Choroid plexus epithelial cell (primary cell): ENCODE measurements around the gene BEST1.

ENCODE experiments used
- DNase-seq: peaks from one replicate; pipeline ENCODE4 v3.0.0-alpha.2; 2010; ENCODE audit warnings: low read depth
- H3K4me3 ChIP-seq: 2 replicates; pipeline ENCODE4 v1.5.1; 2011; ENCODE audit warnings: low read depth, mild to moderate bottlenecking, control low read depth, low read length, moderate library complexity
- TF ChIP-seq, protein P1 (sequence below): conservative IDR thresholded peaks from 2 replicates; pipeline ENCODE4 v1.5.1; 2011; ENCODE audit warnings: low read depth, mild to moderate bottlenecking, control low read depth, inconsistent platforms, low read length, moderate library complexity

The BEST1 gene

DNA sequence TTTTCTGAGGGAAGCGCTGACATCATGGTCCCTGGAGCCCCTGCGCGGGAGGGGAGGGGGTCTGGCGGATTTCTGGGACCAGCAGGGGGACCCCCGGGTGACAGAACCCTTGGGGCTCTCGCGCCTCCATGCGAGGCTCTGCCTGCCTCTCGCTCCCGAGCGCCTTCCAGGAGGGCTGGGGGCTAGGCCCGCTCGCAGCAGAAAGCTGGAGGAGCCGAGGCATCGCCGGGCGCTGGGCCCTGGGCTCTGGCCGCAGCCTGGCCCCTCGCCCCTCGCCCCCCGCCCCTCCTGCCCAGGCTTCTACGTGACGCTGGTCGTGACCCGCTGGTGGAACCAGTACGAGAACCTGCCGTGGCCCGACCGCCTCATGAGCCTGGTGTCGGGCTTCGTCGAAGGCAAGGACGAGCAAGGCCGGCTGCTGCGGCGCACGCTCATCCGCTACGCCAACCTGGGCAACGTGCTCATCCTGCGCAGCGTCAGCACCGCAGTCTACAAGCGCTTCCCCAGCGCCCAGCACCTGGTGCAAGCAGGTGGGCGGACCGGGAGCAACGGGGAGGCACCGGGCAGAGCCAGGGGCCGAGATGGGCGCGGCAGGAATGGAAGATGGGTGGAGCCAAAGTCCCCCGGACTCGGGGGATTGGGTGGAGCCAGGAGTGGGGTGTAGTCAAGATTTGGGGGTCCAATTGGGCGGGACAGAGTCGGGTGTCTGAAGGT, 5.4 kb downstream of the BEST1 start:
- TF ChIP-seq, protein P1, sequence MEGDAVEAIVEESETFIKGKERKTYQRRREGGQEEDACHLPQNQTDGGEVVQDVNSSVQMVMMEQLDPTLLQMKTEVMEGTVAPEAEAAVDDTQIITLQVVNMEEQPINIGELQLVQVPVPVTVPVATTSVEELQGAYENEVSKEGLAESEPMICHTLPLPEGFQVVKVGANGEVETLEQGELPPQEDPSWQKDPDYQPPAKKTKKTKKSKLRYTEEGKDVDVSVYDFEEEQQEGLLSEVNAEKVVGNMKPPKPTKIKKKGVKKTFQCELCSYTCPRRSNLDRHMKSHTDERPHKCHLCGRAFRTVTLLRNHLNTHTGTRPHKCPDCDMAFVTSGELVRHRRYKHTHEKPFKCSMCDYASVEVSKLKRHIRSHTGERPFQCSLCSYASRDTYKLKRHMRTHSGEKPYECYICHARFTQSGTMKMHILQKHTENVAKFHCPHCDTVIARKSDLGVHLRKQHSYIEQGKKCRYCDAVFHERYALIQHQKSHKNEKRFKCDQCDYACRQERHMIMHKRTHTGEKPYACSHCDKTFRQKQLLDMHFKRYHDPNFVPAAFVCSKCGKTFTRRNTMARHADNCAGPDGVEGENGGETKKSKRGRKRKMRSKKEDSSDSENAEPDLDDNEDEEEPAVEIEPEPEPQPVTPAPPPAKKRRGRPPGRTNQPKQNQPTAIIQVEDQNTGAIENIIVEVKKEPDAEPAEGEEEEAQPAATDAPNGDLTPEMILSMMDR: no peak
- DNase-seq: peak; percentile 47
- H3K4me3 ChIP-seq: peak overlapping the region; percentile 56

DNA sequence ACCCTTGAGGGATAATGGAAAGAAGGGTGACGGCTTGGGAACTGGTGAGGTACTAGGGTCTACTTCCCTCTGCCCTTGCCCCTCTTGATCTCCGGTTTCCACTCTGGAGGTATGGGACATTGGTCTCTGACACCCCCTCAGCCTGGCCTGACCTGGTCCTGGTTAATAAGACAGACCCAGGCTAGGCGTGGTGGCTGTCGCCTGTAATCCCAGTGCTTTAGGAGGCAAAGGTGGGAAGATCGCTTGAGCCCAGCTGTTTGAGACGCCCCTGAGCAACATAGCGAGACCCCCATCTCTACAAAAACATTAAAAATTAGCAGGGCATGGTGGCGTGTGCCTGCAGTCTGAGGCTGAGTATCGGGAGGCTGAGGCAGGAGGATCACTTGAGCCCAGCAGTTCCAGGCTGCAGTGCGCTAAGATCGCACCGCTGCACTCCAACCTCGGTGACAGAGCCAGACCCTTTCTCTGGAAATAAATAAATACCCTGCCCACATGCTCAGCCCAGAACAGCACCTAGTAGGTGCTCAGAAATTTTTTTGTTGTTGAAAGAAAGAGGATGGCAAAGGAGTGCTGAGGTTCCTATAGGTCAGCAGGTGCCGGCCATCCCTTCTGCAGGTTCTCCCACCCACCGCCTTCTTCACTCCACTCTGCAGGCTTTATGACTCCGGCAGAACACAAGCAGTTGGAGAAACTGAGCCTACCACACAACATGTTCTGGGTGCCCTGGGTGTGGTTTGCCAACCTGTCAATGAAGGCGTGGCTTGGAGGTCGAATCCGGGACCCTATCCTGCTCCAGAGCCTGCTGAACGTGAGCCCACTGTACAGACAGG, 6.3 kb downstream of the BEST1 start:
- DNase-seq: no peak
- peak overlapping the region; percentile 56 for H3K4me3 ChIP-seq
- TF ChIP-seq, protein P1: no peak

DNA sequence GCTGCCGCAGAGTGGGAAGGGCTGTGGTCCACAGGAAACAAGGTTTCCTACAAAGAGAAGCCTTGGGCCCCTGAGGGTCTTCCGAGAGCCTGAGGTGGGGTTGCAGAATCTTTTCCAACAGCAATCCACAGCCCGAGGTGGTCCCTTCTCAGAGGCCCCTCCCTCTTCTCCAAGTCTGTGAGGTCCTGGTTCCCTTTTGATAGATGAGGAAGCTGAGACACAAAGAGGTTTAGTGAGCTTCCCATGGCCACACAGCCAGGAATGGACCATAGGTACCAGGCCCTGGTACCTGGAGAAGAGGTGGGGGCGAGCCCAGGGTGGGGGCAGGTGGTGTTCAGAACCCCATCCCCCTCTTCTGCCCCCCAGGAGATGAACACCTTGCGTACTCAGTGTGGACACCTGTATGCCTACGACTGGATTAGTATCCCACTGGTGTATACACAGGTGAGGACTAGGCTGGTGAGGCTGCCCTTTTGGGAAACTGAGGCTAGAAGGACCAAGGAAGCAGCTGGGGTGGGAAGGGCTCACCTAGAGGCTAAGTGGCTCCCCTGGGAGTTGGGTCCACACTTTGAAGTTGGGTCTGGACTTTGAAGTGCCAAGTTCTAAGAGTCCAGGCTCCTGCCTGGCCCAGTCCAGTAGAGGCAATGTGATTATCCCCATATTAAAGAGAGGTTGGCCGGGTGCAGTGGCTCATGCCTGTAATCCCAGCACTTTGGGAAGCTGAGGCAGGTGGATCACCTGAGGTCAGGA, 7.0 kb downstream of the BEST1 start:
- H3K4me3 ChIP-seq: no peak overlapping the region
- no peak for DNase-seq
- TF ChIP-seq, protein P1: no peak

DNA sequence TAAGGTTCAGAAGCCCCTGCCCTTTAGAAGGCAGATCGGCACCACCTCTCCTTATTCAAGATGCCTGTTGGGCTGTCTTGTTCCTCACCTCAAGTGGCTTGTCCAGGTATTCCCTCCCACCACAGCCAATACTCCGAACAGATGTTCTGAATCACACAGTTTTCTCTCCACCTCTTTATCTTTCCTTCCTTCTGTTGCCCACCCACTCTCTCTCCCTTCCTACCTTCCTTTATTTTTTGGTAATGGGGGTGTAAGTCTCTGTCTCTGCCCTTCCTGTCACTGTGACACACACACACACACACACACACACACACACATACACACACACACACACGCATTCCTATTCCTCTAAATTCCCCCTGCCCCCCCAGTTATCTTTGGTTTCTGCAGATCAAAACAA, 8.4 kb downstream of the BEST1 start:
- DNase-seq: no peak
- TF ChIP-seq, protein P1: no peak
- H3K4me3 ChIP-seq: no peak overlapping the region

DNA sequence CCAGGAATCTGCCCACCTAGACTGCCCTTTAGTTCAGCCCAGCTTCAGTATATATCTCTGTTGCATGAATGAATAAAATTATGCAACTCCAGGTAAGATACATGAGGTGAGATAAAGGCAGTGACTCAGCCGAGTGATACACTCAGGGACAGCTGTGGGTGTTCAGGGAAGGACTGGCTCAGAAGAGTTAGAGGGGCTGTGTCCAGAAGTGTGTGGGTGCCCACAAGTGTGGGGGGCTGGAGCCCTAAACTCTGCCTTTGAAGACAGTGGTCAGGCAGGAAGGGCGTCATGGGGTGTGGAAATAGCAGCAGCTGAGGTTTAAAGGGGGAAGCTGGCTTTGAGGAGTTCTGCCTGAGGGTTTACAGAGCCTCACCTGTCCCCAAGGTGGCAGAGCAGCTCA, 9.0 kb downstream of the BEST1 start:
- TF ChIP-seq, protein P1: no peak
- no peak for DNase-seq
- no peak overlapping the region for H3K4me3 ChIP-seq

DNA sequence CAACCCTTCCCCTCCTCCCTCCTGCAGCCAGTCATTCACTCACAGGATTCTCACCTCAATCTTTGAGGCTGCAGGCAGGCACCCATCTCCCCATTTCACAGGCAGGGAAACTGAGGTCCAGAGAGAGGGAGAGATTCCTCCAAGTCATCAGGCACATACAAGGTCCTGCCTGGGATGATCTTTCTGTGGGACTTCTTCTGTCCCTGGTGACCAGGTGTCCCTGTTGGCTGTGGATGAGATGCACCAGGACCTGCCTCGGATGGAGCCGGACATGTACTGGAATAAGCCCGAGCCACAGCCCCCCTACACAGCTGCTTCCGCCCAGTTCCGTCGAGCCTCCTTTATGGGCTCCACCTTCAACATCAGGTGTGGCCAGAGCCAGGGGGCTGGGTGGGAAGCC, 9.5 kb downstream of the BEST1 start:
- TF ChIP-seq, protein P1: no peak
- DNase-seq: no peak

More for the DNA sequence above, 9.5 kb downstream of the BEST1 start:
- H3K4me3 ChIP-seq: no peak overlapping the region
